Measurements from ENCODE around the gene ASH1L.

ASH1L gene

GRCh38 chr1:155472491-155473083, 90.0 kb downstream of the ASH1L start:
- ChIA-PET POLR2A (interaction anchor here (0.5 to 0.7 kb wide), 2 partner anchors 9 to 70 kb away, joined by 3 to 5 read pairs; no protein-coding TSS in a partner anchor), CTCF (no interaction called here)
- H3K4me1 ChIP-seq (ENCODE audit: control insufficient read depth, insufficient read depth, low read length) = no peaks in the 10 kb centered on the region
- H3K4me3 ChIP-seq (ENCODE audit: low read depth, low read length) = no peak overlapping the region
- no peak overlapping the region for H3K27ac ChIP-seq (ENCODE audit: extremely low read depth, low read depth, low read length)
- TF ChIP-seq ZNF707 (tag by site-specific recombination; IDR thresholded peaks at IDR 0.05) (no peak), ZNF184 (tag by site-specific recombination; IDR thresholded peaks at IDR 0.05) (no peak), ZNF140 (tag by site-specific recombination; IDR thresholded peaks at IDR 0.05) (no peak), ZNF112 (tag by site-specific recombination; IDR thresholded peaks at IDR 0.05) (no peak), ZBTB21 (tag by site-specific recombination; IDR thresholded peaks at IDR 0.05) (no peak)
- H3K9me3 ChIP-seq (ENCODE audit: control insufficient read depth, insufficient read depth, low read depth, low read length) = no peaks in the 10 kb centered on the region
- H3K36me3 ChIP-seq (ENCODE audit: control insufficient read depth in 2 of 2, insufficient read depth in 1 of 2, low read length in 2 of 2) = peaks cover 3 to 13% of the 10 kb centered on the region in 2 experiments; a peak in 2 of 3 replicates

DNA sequence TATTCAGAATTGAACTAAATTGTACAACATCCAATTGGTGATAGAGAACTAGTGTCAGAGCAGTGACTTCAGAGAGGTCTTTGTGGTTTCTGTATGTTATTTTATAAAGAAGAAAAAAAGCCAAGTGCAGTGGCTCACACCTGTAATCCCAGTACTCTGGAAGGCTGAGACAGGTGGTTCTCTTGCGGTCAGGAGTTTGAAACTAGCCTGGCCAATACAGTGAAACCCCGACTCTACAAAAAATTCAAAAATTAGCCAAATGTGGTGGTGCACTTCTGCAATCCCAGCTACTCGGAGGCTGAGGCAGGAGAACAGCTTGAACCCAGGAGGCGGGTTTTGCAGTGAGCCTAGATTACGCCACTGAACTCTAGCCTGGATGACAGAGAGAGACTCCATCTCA, 90.7 kb downstream of the ASH1L start:
- Histone ChIP-seq H3K36me3 (ENCODE audit: control insufficient read depth in 2 of 2, insufficient read depth in 1 of 2, low read length in 2 of 2) (peaks cover 3 to 13% of the 10 kb centered on the region in 2 experiments; a peak in 2 of 3 replicates), H3K4me3 (ENCODE audit: low read depth, low read length) (no peak overlapping the region), H3K27ac (ENCODE audit: extremely low read depth, low read depth, low read length) (no peak overlapping the region), H3K4me1 (ENCODE audit: control insufficient read depth, insufficient read depth, low read length) (no peaks in the 10 kb centered on the region), H3K9me3 (ENCODE audit: control insufficient read depth, insufficient read depth, low read depth, low read length) (no peaks in the 10 kb centered on the region)
- TF ChIP-seq RBAK (tag by site-specific recombination; IDR thresholded peaks at IDR 0.05) (no peak), ZNF837 (tag by site-specific recombination; IDR thresholded peaks at IDR 0.05) (no peak), ZNF274 (IDR thresholded peaks at IDR 0.05; ENCODE audit: low read length) (no peak), ZNF274 (tag by site-specific recombination; IDR thresholded peaks at IDR 0.05; ENCODE audit: borderline replicate concordance) (no peak), ZBTB1 (tag by site-specific recombination; IDR thresholded peaks at IDR 0.05) (no peak), ZNF488 (tag by site-specific recombination; IDR thresholded peaks at IDR 0.05) (no peak), ZNF2 (tag by site-specific recombination; IDR thresholded peaks at IDR 0.05) (no peak), ZBTB20 (tag by site-specific recombination; IDR thresholded peaks at IDR 0.05) (no peak), ZNF132 (tag by site-specific recombination; IDR thresholded peaks at IDR 0.05; ENCODE audit: borderline replicate concordance) (no peak), SP2 (tag by site-specific recombination; IDR thresholded peaks at IDR 0.05) (no peak), ZNF571 (tag by site-specific recombination; IDR thresholded peaks at IDR 0.05) (no peak), ZNF768 (tag by site-specific recombination; IDR thresholded peaks at IDR 0.05) (no peak), ZNF830 (tag by site-specific recombination; IDR thresholded peaks at IDR 0.05; ENCODE audit: low read depth) (no peak)
- POLR2A ChIA-PET = no interaction called here
- CTCF ChIA-PET = no interaction called here

- Histone ChIP-seq H3K4me3 (ENCODE audit: low read depth, low read length) (no peak overlapping the region), H3K4me1 (ENCODE audit: control insufficient read depth, insufficient read depth, low read length) (no peaks in the 10 kb centered on the region), H3K9me3 (ENCODE audit: control insufficient read depth, insufficient read depth, low read depth, low read length) (no peaks in the 10 kb centered on the region), H3K27ac (ENCODE audit: extremely low read depth, low read depth, low read length) (no peak overlapping the region), H3K36me3 (ENCODE audit: control insufficient read depth in 2 of 2, insufficient read depth in 1 of 2, low read length in 2 of 2) (peaks cover 3 to 13% of the 10 kb centered on the region in 2 experiments; a peak in 2 of 3 replicates)
- CTCF ChIA-PET = interaction anchor here (0.7 kb wide), 2 partner anchors 33 to 142 kb away, joined by 3 to 6 read pairs; no protein-coding TSS in a partner anchor
- POLR2A ChIA-PET = interaction anchor here (0.6 kb wide), 1 partner anchor 122 kb away, joined by 3 read pairs; no protein-coding TSS in a partner anchor
- TF ChIP-seq ZNF10 (tag by site-specific recombination; IDR thresholded peaks at IDR 0.05) (no peak), ZNF707 (tag by site-specific recombination; IDR thresholded peaks at IDR 0.05) (no peak), ZNF571 (tag by site-specific recombination; IDR thresholded peaks at IDR 0.05) (no peak), ZNF2 (tag by site-specific recombination; IDR thresholded peaks at IDR 0.05) (no peak), PRDM1 (tag by site-specific recombination; IDR thresholded peaks at IDR 0.05) (no peak), ZEB2 (tag by site-specific recombination; IDR thresholded peaks at IDR 0.05) (no peak), ZNF157 (tag by site-specific recombination; IDR thresholded peaks at IDR 0.05) (no peak), INSM2 (tag by site-specific recombination; IDR thresholded peaks at IDR 0.05) (no peak), ZNF202 (tag by site-specific recombination; IDR thresholded peaks at IDR 0.05; ENCODE audit: borderline replicate concordance) (no peak), BCL11B (tag by site-specific recombination; IDR thresholded peaks at IDR 0.05; ENCODE audit: low read depth) (no peak), ZBTB8A (tag by site-specific recombination; IDR thresholded peaks at IDR 0.05) (no peak), ZNF560 (tag by site-specific recombination; IDR thresholded peaks at IDR 0.05; ENCODE audit: borderline replicate concordance) (no peak), HOXD13 (CRISPR knock-in tag; IDR thresholded peaks at IDR 0.05; ENCODE audit: borderline replicate concordance) (no peak), TRIM28 (IDR thresholded peaks at IDR 0.05; ENCODE audit: borderline replicate concordance, low read length) (no peak)
- TF ChIP-seq, protein P1, sequence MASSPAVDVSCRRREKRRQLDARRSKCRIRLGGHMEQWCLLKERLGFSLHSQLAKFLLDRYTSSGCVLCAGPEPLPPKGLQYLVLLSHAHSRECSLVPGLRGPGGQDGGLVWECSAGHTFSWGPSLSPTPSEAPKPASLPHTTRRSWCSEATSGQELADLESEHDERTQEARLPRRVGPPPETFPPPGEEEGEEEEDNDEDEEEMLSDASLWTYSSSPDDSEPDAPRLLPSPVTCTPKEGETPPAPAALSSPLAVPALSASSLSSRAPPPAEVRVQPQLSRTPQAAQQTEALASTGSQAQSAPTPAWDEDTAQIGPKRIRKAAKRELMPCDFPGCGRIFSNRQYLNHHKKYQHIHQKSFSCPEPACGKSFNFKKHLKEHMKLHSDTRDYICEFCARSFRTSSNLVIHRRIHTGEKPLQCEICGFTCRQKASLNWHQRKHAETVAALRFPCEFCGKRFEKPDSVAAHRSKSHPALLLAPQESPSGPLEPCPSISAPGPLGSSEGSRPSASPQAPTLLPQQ (tag by site-specific recombination; IDR thresholded peaks at IDR 0.05) = no peak
Measured at GRCh38 chr1:155471026-155471425, 91.6 kb downstream of the ASH1L start.
